GM21390 (cell line): ENCODE data around the gene PIP4K2A.

Experiments
- ATAC-seq: cut with Tn5 transposase; IDR thresholded peaks from one replicate; pipeline ENCODE4 v1.9.1; 2021; ENCODE audit not compliant: unreplicated experiment

Gene PIP4K2A

GRCh38 chr10:22622242-22622806, 92.1 kb downstream of the PIP4K2A start:
- no peak for ATAC-seq

- ATAC-seq, result no peak
Measured at GRCh38 chr10:22621726-22622125, 92.7 kb downstream of the PIP4K2A start.

- ATAC-seq, result no peak
Measured at GRCh38 chr10:22620929-22621328, 93.4 kb downstream of the PIP4K2A start.

- ATAC-seq, result no peak
Measured at GRCh38 chr10:22620140-22620857, 94.1 kb downstream of the PIP4K2A start.

- no peak for ATAC-seq
Measured at GRCh38 chr10:22619101-22619500, 95.3 kb downstream of the PIP4K2A start.

GRCh38 chr10:22618078-22618785, 96.1 kb downstream of the PIP4K2A start:
- no peak for ATAC-seq

GRCh38 chr10:22617516-22617915, 96.9 kb downstream of the PIP4K2A start:
- no peak for ATAC-seq

- ATAC-seq, result no peak
Measured at GRCh38 chr10:22617051-22617450, 97.3 kb downstream of the PIP4K2A start.

- ATAC-seq, result peak; percentile 76
Measured at GRCh38 chr10:22615819-22616499, 98.4 kb downstream of the PIP4K2A start.

- ATAC-seq, result no peak
Measured at GRCh38 chr10:22615101-22615500, 99.3 kb downstream of the PIP4K2A start.

- ATAC-seq, result no peak
Measured at GRCh38 chr10:22613011-22613410, 101.4 kb downstream of the PIP4K2A start.

GRCh38 chr10:22612318-22612717, 102.1 kb downstream of the PIP4K2A start:
- ATAC-seq, result no peak

GRCh38 chr10:22611425-22612115, 102.8 kb downstream of the PIP4K2A start:
- ATAC-seq, result no peak

- no peak for ATAC-seq
Measured at GRCh38 chr10:22610610-22611009, 103.8 kb downstream of the PIP4K2A start.

GRCh38 chr10:22609719-22610465, 104.5 kb downstream of the PIP4K2A start:
- no peak for ATAC-seq

- ATAC-seq, result no peak
Measured at GRCh38 chr10:22609251-22609650, 105.1 kb downstream of the PIP4K2A start.

GRCh38 chr10:22607261-22607660, 107.1 kb downstream of the PIP4K2A start:
- no peak for ATAC-seq

- ATAC-seq, result peak; percentile 93
Measured at GRCh38 chr10:22606164-22606614, 108.2 kb downstream of the PIP4K2A start.

GRCh38 chr10:22605168-22605567, 109.2 kb downstream of the PIP4K2A start:
- peak; percentile 23 for ATAC-seq
